ENCODE measurements around the gene B3GAT1.

- TF ChIP-seq CTCF (IDR thresholded peaks at IDR 0.05) (no peak), POLR2A (IDR thresholded peaks at IDR 0.05) (no peak), EP300 (IDR thresholded peaks at IDR 0.05) (no peak)
Measured at GRCh38 chr11:134399293-134399654, 12.8 kb downstream of the B3GAT1 start.
